Epithelial cell of proximal tubule (primary cell): Measurements from ENCODE around the gene ORAI2. TPM values are rescaled to one million over a fixed set of nuclear protein-coding genes. Genes with fewer than 3 reads are reported as not detected.

Experiments
- DNase-seq: peaks from one replicate; pipeline ENCODE4 v3.0.0-alpha.2; 2011; ENCODE audit warnings: low read depth
- H3K4me3 ChIP-seq: 2 replicates; pipeline ENCODE4 v1.5.1; 2011; ENCODE audit warnings: low read depth, mild to moderate bottlenecking, low read length
- CTCF ChIP-seq: conservative IDR thresholded peaks from 2 replicates; pipeline ENCODE4 v1.5.1; 2012; ENCODE audit warnings: low read depth, mild to moderate bottlenecking, low read length
- total RNA-seq: library from RNA; depleted of rRNA; stranded (reverse); fragments of >200 nt; gene quantifications from 2 replicates; pipeline ENCODE4 v1.2.3, GENCODE V29; 2015

ORAI2 gene
- total RNA-seq, 1 donor from 2014 or later = 46.6 TPM

- DNase-seq = no peak
- H3K4me3 ChIP-seq = no peak overlapping the region
- TF ChIP-seq CTCF = no peak
Measured at GRCh38 chr7:102424129-102424551, 9.2 kb upstream of the ORAI2 start.

GRCh38 chr7:102424787-102425218, 8.6 kb upstream of the ORAI2 start:
- no peak for TF ChIP-seq CTCF
- no peak for DNase-seq

GRCh38 chr7:102425639-102426267, 7.6 kb upstream of the ORAI2 start:
- no peak for TF ChIP-seq CTCF
- no peak for DNase-seq

More at GRCh38 chr7:102424787-102425218, 8.6 kb upstream of the ORAI2 start:
- no peak overlapping the region for H3K4me3 ChIP-seq

GRCh38 chr7:102426268-102427018, 6.9 kb upstream of the ORAI2 start:
- DNase-seq = no peak
- H3K4me3 ChIP-seq = no peak overlapping the region
- TF ChIP-seq CTCF = no peak

More at GRCh38 chr7:102425639-102426267, 7.6 kb upstream of the ORAI2 start:
- no peak overlapping the region for H3K4me3 ChIP-seq

GRCh38 chr7:102427019-102427405, 6.4 kb upstream of the ORAI2 start:
- H3K4me3 ChIP-seq = no peak overlapping the region
- no peak for TF ChIP-seq CTCF
- no peak for DNase-seq

- no peak overlapping the region for H3K4me3 ChIP-seq
- no peak for DNase-seq
- no peak for TF ChIP-seq CTCF
Measured at GRCh38 chr7:102429141-102429899, 4.1 kb upstream of the ORAI2 start.
